GM21825 (cell line): ENCODE data around the gene CT45A1.
"Not testable (repeated sequence)": the region's sequence is repeated elsewhere in the genome, so short reads cannot be mapped to it uniquely, and the experiment has no call there.

ENCODE experiments used
- ATAC-seq: cut with Tn5 transposase; IDR thresholded peaks from one replicate; pipeline ENCODE4 v1.9.1; 2021; ENCODE audit warnings: mild to moderate bottlenecking, moderate library complexity; ENCODE audit not compliant: unreplicated experiment

Gene CT45A1, protein sequence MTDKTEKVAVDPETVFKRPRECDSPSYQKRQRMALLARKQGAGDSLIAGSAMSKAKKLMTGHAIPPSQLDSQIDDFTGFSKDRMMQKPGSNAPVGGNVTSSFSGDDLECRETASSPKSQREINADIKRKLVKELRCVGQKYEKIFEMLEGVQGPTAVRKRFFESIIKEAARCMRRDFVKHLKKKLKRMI

DNA sequence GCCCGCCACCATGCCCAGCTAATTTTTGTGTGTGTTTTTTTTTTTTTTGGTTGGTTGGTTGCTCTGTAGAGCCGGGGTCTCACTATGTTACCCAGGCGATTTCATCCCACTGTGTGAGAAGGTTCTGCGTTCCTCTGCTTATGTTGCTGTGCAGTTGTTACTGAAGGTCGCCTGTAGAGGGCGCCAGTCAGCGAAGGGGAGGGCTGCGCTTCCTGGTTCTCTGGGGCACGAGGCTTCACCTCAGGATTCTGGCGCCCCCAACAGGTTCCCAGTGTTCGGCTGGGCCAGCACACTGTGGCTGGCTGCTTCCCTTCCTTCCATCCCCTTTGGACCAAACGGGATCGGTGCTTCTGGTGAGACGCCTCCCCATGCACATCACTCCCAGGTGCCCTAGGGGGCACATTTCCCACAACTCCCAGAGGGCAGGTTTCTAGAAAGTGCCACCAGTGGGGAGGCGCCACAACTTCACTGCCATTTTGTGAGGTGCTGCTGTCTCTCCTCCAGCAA, at the start of gene CT45A1:
Gene CT45A1 (plus strand): TSS at position 457 of the 507 bp plus-strand sequence. CDS start 5,302 bp downstream, outside the sequence.
- not testable (repeated sequence) for ATAC-seq

DNA sequence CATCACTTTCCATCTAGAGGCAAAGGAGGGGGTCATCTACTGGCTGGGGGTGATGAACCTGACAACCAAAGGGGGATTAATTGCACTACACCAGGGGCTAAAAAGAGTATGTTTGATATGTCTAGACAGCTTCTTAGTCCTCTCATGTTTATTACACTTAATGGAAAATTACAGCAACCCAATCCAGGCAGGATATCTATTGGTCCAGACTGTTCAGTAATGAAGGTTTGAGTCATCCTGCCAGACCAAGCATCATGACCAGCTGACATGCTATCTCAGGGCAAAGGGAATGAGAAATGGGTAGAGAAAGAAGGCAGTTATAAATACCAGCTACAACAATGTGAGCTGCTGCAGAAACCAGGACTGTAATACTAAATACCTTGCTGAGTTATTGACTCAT, 40.5 kb upstream of the CT45A1 start:
- not testable (repeated sequence) for ATAC-seq

- ATAC-seq, result no peak
Observed at GRCh38 chrX:135688137-135688536, 25.3 kb upstream of the CT45A1 start.

- ATAC-seq, result no peak
Observed at GRCh38 chrX:135695471-135695870, 18.0 kb upstream of the CT45A1 start.

- ATAC-seq, result no peak
Observed at GRCh38 chrX:135697601-135698000, 15.8 kb upstream of the CT45A1 start.

- no peak for ATAC-seq
Observed at GRCh38 chrX:135698924-135699323, 14.5 kb upstream of the CT45A1 start.

DNA sequence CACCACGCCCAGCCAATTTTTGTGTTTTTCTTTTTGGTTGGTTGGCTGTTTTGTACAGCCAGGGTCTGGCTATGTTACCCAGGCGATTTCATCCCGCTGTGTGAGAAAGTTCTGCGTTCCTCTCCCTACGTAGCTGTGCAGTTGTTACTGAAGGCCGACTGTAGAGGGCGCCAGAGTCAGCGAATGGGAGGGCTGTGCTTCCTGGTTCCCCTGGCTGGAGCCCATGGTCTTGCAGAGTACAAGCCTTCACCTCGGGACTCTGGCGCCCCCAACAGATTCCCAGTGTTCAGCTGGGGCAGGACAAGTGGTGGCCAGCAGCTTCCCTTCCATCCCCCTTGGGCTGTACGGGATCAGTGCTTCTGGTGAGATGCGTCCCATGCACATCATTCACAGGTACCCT, 5.6 kb upstream of the CT45A1 start:
- ATAC-seq, result no peak

- no peak for ATAC-seq
Observed at GRCh38 chrX:135713795-135714194, 356 bp downstream of the CT45A1 start.

- ATAC-seq, result not testable (repeated sequence)
Observed at GRCh38 chrX:135734666-135735065, 21.2 kb downstream of the CT45A1 start.

GRCh38 chrX:135737366-135738071, 24.1 kb downstream of the CT45A1 start:
- no peak for ATAC-seq

DNA sequence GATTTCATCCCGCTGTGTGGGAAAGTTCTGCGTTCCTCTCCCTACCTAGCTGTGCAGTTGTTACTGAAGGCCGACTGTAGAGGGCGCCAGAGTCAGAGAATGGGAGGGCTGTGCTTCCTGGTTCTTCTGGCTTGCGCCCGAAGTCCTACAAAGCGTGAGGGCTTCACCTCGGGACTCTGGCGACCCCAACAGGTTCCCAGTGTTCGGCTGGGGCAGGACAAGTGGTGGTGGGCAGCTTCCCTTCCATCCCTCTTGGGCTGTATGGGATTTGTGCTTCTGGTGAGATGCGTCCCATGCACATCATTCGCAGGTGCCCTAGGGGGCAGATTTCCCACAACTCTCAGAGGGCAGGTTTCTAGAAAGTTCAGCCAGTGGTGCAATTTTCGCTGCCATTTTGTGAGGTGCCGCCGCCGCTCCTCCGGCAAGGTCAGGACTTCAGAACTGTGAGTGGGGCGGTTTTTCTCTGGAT, 27.3 kb downstream of the CT45A1 start:
- ATAC-seq, result no peak

- no peak for ATAC-seq
Observed at GRCh38 chrX:135741192-135741715, 27.8 kb downstream of the CT45A1 start.

GRCh38 chrX:135744739-135745138, 31.3 kb downstream of the CT45A1 start:
- ATAC-seq, result not testable (repeated sequence)

GRCh38 chrX:135768091-135768490, 54.7 kb downstream of the CT45A1 start, which contains the start of gene CT45A3:
Gene CT45A3 (minus strand): TSS chrX:135768191. CDS start chrX:135764444, 3,747 bp downstream.
- ATAC-seq, result not testable (repeated sequence)
